ENCODE measurements around the gene SPATA12.

DNA sequence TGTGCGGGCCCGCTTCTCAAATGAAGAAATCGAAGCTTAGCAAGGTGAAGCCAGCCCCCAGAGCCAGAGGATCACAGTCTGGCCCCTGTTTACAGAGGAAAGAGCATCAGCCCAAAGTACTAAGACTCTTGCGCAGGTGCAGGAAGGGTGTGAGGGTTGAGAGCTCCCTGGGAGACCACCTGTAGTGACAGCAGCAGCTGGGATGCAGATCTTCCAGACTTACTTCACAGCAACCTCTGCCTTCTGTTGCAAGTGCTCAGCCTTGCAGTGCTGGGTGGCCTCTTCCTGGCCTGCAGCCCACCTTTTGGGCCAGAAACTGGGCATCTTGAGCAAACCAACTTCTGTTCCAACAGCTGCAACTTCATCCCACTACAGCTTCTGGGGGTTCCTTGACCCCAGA lies 19.7 kb downstream of the SPATA12 start:
- TF ChIP-seq POLR2A (IDR thresholded peaks at IDR 0.05) = no peak
- TF ChIP-seq, protein P1, sequence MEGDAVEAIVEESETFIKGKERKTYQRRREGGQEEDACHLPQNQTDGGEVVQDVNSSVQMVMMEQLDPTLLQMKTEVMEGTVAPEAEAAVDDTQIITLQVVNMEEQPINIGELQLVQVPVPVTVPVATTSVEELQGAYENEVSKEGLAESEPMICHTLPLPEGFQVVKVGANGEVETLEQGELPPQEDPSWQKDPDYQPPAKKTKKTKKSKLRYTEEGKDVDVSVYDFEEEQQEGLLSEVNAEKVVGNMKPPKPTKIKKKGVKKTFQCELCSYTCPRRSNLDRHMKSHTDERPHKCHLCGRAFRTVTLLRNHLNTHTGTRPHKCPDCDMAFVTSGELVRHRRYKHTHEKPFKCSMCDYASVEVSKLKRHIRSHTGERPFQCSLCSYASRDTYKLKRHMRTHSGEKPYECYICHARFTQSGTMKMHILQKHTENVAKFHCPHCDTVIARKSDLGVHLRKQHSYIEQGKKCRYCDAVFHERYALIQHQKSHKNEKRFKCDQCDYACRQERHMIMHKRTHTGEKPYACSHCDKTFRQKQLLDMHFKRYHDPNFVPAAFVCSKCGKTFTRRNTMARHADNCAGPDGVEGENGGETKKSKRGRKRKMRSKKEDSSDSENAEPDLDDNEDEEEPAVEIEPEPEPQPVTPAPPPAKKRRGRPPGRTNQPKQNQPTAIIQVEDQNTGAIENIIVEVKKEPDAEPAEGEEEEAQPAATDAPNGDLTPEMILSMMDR (IDR thresholded peaks at IDR 0.05) = no peak

Data from sigmoid colon (tissue), 3 donors.